Measurements from ENCODE around the gene LRFN5.

DNA sequence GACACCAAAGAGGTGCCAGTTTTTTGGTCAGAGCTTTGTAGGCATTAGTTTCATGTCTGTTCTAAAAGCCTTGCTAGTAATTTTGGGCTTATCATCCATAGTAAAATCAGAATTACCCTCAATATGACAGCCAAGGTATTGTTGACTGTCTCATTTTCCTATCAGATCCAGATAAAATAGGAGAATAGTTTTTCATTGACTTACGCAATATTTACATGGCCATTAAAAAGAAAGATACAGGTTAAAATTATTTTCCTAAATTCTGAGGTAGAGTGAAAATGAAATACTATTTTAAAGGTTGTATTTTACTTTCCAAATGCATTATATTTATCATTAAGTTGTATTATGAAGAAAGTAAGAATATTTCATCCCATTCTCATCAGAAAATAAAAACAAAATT lies 203.7 kb downstream of the LRFN5 start:
- TF ChIP-seq EZH2 (IDR thresholded peaks at IDR 0.05; ENCODE audit: low read length, missing control alignments): no peak
- TF ChIP-seq, protein P1, sequence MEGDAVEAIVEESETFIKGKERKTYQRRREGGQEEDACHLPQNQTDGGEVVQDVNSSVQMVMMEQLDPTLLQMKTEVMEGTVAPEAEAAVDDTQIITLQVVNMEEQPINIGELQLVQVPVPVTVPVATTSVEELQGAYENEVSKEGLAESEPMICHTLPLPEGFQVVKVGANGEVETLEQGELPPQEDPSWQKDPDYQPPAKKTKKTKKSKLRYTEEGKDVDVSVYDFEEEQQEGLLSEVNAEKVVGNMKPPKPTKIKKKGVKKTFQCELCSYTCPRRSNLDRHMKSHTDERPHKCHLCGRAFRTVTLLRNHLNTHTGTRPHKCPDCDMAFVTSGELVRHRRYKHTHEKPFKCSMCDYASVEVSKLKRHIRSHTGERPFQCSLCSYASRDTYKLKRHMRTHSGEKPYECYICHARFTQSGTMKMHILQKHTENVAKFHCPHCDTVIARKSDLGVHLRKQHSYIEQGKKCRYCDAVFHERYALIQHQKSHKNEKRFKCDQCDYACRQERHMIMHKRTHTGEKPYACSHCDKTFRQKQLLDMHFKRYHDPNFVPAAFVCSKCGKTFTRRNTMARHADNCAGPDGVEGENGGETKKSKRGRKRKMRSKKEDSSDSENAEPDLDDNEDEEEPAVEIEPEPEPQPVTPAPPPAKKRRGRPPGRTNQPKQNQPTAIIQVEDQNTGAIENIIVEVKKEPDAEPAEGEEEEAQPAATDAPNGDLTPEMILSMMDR (conservative IDR thresholded peaks at IDR 0.05 in 1 of 2, IDR thresholded peaks at IDR 0.05 in 1 of 2; ENCODE audit: low read depth in 1 of 2, low read length in 2 of 2): no peak
